ENCODE measurements around the gene H2BW1. TPM values are rescaled to one million over a fixed set of nuclear protein-coding genes. Genes with fewer than 3 reads are reported as not detected.
"Not testable (repeated sequence)": the region's sequence is repeated elsewhere in the genome, so short reads cannot be mapped to it uniquely, and the experiment has no call there.

Gene H2BW1
- total and polyA plus RNA-seq, 4 donors: not detected

DNA sequence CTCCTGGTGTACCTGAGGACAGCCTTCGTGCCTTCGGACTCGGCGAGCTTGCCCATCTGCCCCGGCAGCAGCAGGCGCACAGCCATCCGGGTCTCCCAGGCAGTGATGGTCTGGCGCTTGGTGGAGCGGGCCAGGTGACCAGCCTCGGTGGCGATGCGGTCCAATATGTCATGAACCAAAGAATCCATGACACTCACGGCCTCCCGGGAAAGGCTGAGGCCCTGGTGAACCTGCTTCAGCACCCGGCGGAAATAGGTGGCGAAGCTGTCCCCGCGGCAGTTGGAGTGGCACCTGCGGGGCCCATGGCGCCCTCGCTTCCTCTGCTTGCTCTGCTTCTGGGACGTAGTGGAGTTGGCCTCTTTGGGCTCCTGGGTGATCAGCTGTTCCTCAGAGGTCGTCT, 350 bp downstream of the H2BW1 start:
- no peaks in the 10 kb centered on the region for H3K36me3 ChIP-seq (ENCODE audit: control insufficient read depth in 1 of 2, insufficient read depth in 2 of 2, low read length in 1 of 2)
- no peaks in the 10 kb centered on the region for H3K4me1 ChIP-seq (ENCODE audit: control insufficient read depth in 1 of 2, insufficient read depth in 2 of 2, low read length in 2 of 2)
- H3K27ac ChIP-seq (ENCODE audit: low read depth in 1 of 2, low read length in 2 of 2): no peak overlapping the region
- no peak for DNase-seq
- intact Hi-C loops (cut with DNase I): no loop called here
- ATAC-seq (ENCODE audit: low FRiP score): no peak
- no peak overlapping the region for H3K4me3 ChIP-seq (ENCODE audit: low read length in 2 of 2)
- 89 to 96% methylated on average over 24 of the region's 24 CpGs for WGBS, 2 donors
- H3K27me3 ChIP-seq (ENCODE audit: control insufficient read depth in 1 of 2, insufficient read depth in 2 of 2, low read length in 1 of 2): no peaks in the 10 kb centered on the region
- no peaks in the 10 kb centered on the region for H3K9me3 ChIP-seq (ENCODE audit: control insufficient read depth, low read length)

- intact Hi-C loops (cut with DNase I): no loop called here
- H3K27me3 ChIP-seq (ENCODE audit: control insufficient read depth in 1 of 2, insufficient read depth in 2 of 2, low read length in 1 of 2): no peaks in the 10 kb centered on the region
- no peaks in the 10 kb centered on the region for H3K4me1 ChIP-seq (ENCODE audit: control insufficient read depth in 1 of 2, insufficient read depth in 2 of 2, low read length in 2 of 2)
- ATAC-seq (ENCODE audit: low FRiP score): no peak
- H3K27ac ChIP-seq (ENCODE audit: low read depth in 1 of 2, low read length in 2 of 2): no peak overlapping the region
- H3K36me3 ChIP-seq (ENCODE audit: control insufficient read depth in 1 of 2, insufficient read depth in 2 of 2, low read length in 1 of 2): no peaks in the 10 kb centered on the region
- no peaks in the 10 kb centered on the region for H3K9me3 ChIP-seq (ENCODE audit: control insufficient read depth, low read length)
- no peak overlapping the region for H3K4me3 ChIP-seq (ENCODE audit: low read length in 2 of 2)
- 66 to 71% methylated on average over 5 of the region's 5 CpGs for WGBS, 2 donors
- no peak for DNase-seq
Observed at GRCh38 chrX:104008831-104009230, 4.7 kb downstream of the H2BW1 start.

DNA sequence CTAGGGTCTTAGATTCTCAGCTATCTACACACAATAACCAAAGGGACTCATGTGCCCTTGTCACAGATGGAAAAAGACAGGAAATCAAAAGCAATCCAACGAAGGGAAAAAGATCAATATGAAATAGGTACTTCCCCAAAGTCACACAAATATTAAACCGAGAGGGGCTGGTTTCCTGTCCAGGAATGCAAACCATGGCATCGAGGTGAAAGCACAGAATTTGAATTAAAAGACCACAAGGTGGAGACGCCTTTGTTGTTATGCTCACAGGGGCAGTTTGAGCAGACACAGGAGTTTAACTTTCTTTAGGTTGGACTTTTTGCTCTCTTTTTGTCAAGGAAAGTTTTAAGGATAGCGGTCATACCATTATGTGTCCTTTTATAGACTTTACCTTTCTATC, 14.3 kb downstream of the H2BW1 start:
- Histone ChIP-seq H3K27me3 (ENCODE audit: control insufficient read depth in 1 of 2, insufficient read depth in 2 of 2, low read length in 1 of 2) (no peaks in the 10 kb centered on the region), H3K4me3 (ENCODE audit: low read length in 2 of 2) (no peak overlapping the region), H3K36me3 (ENCODE audit: control insufficient read depth in 1 of 2, insufficient read depth in 2 of 2, low read length in 1 of 2) (no peaks in the 10 kb centered on the region), H3K4me1 (ENCODE audit: control insufficient read depth in 1 of 2, insufficient read depth in 2 of 2, low read length in 2 of 2) (no peaks in the 10 kb centered on the region), H3K27ac (ENCODE audit: low read depth in 1 of 2, low read length in 2 of 2) (no peak overlapping the region), H3K9me3 (ENCODE audit: control insufficient read depth, low read length) (no peaks in the 10 kb centered on the region)
- no peak for ATAC-seq (ENCODE audit: low FRiP score)
- intact Hi-C loops (cut with DNase I): no loop called here
- 56 to 70% methylated on average over 5 of the region's 5 CpGs for WGBS, 2 donors
- no peak for DNase-seq

GRCh38 chrX:103983508-103983907, 30.0 kb downstream of the H2BW1 start:
- H3K4me1 ChIP-seq (ENCODE audit: control insufficient read depth in 1 of 2, insufficient read depth in 2 of 2, low read length in 2 of 2); H3K4me3 ChIP-seq (ENCODE audit: low read length in 2 of 2); H3K27me3 ChIP-seq (ENCODE audit: control insufficient read depth in 1 of 2, insufficient read depth in 2 of 2, low read length in 1 of 2); H3K27ac ChIP-seq (ENCODE audit: low read depth in 1 of 2, low read length in 2 of 2); intact Hi-C loops (cut with DNase I); ATAC-seq (ENCODE audit: low FRiP score); DNase-seq; H3K9me3 ChIP-seq (ENCODE audit: control insufficient read depth, low read length); H3K36me3 ChIP-seq (ENCODE audit: control insufficient read depth in 1 of 2, insufficient read depth in 2 of 2, low read length in 1 of 2): not testable (repeated sequence)
- WGBS, 2 donors: no CpG with 5 or more reads among the region's 13 CpGs

DNA sequence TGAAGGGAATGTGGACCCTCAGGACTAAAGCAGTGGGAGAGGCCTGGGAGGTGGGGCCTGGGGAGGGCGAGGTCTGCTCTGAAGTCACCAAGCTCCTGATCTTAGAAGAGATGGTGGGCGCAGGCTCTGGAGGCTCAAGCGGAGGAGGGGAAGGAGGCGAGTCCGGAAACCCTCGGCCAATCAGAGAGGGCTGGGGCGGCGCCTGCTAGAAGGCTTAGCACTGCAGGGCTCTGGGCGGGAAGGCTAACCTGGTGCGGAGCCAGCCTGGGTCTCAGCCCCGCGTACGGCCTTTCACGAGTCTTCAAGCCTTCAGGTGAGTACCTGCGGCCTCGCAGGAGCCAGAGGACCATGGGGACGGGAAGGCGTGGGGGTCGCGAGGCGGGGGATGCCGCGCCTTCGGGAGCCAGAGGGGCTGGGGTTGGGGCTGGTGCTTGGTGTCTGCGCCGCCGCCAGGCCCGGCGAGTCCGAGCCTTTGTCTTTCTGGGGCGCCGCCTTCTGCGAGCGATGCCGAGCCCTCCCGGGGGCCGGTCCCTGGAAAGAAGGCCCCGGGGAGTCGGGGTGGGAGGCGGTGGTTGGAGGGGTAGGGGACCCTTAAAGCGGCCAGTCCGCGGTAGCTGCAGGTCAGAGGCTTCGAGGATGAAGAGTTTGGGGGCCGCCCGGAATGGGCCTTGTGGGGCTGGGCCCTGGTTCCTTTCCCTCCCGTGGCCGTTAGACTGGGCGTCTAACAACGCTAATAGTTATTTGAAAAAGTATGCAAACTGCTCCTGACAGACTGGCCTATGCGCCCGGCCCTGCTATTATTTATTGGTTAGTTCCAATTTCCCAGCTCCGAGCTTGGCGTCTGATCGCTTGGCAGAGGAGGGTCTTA, 50.9 kb downstream of the H2BW1 start, which contains the start of gene TMSB15B:
TMSB15B (plus strand) TSS at position 217 of the 868 bp plus-strand sequence.
- H3K4me3 ChIP-seq (ENCODE audit: low read length in 2 of 2); H3K4me1 ChIP-seq (ENCODE audit: control insufficient read depth in 1 of 2, insufficient read depth in 2 of 2, low read length in 2 of 2); H3K27ac ChIP-seq (ENCODE audit: low read depth in 1 of 2, low read length in 2 of 2); intact Hi-C loops (cut with DNase I); DNase-seq; H3K36me3 ChIP-seq (ENCODE audit: control insufficient read depth in 1 of 2, insufficient read depth in 2 of 2, low read length in 1 of 2); H3K9me3 ChIP-seq (ENCODE audit: control insufficient read depth, low read length); H3K27me3 ChIP-seq (ENCODE audit: control insufficient read depth in 1 of 2, insufficient read depth in 2 of 2, low read length in 1 of 2): not testable (repeated sequence)
- WGBS, 2 donors: no CpG with 5 or more reads among the region's 55 CpGs
- peak; percentile 89 for ATAC-seq (ENCODE audit: low FRiP score)

Other genes with a start within 250 kb of the H2BW1 start
- 10 to 100 TPM in 1 of 2 donors, 1 to 10 TPM in 1; 7.7 to 21.3 TPM for gene PLP1, start 236.9 kb downstream of the H2BW1 start, total RNA-seq
- gene PLP1, start 236.9 kb downstream of the H2BW1 start, polyA plus RNA-seq: under 1 TPM; 0.50 to 0.95 TPM
- 1 to 10 TPM; 6.5 to 7.9 TPM for gene RAB9B, start 181.5 kb downstream of the H2BW1 start, total RNA-seq
- gene RAB9B, start 181.5 kb downstream of the H2BW1 start, polyA plus RNA-seq: 1 to 10 TPM; 1.6 to 5.0 TPM
- 1 to 10 TPM; 7.6 to 8.4 TPM for gene TMSB15B, start 51.1 kb downstream of the H2BW1 start, total RNA-seq
- gene TMSB15B, start 51.1 kb downstream of the H2BW1 start, polyA plus RNA-seq: 10 to 100 TPM; 22.7 to 31.9 TPM
- not detected for gene H2BW2, start 26.2 kb upstream of the H2BW1 start, total RNA-seq
- not detected for gene H2BW2, start 26.2 kb upstream of the H2BW1 start, polyA plus RNA-seq
- gene TMSB15C, start 62.5 kb upstream of the H2BW1 start, total RNA-seq: 1 to 10 TPM; 5.1 to 5.4 TPM
- 1 to 10 TPM; 1.3 to 3.5 TPM for gene TMSB15C, start 62.5 kb upstream of the H2BW1 start, polyA plus RNA-seq
- gene ZCCHC18, start 98.8 kb upstream of the H2BW1 start, total RNA-seq: 1 to 10 TPM; 1.6 to 3.5 TPM
- 1 to 10 TPM; 1.9 to 2.3 TPM for gene ZCCHC18, start 98.8 kb upstream of the H2BW1 start, polyA plus RNA-seq
- gene SLC25A53, start 143.3 kb upstream of the H2BW1 start, total RNA-seq: 10 to 100 TPM in 1 of 2 donors, 1 to 10 TPM in 1; 8.2 to 15.9 TPM
- gene SLC25A53, start 143.3 kb upstream of the H2BW1 start, polyA plus RNA-seq: 10 to 100 TPM in 1 of 2 donors, 1 to 10 TPM in 1; 6.5 to 12.4 TPM
- 10 to 100 TPM; 18.4 to 19.2 TPM for gene FAM199X, start 152.7 kb upstream of the H2BW1 start, total RNA-seq
- gene FAM199X, start 152.7 kb upstream of the H2BW1 start, polyA plus RNA-seq: 10 to 100 TPM in 1 of 2 donors, 1 to 10 TPM in 1; 9.3 to 10.0 TPM
- gene ESX1, start 241.2 kb upstream of the H2BW1 start, total RNA-seq: not detected
- gene ESX1, start 241.2 kb upstream of the H2BW1 start, polyA plus RNA-seq: not detected

Data from aorta (tissue), 5 donors.